Measurements from ENCODE around the gene TRIM16.
A peak's percentile ranks its signal among the peaks of the same experiment; 100 is the strongest.
"Not testable (repeated sequence)": the region's sequence is repeated elsewhere in the genome, so short reads cannot be mapped to it uniquely, and the experiment has no call there.

Gene TRIM16

DNA sequence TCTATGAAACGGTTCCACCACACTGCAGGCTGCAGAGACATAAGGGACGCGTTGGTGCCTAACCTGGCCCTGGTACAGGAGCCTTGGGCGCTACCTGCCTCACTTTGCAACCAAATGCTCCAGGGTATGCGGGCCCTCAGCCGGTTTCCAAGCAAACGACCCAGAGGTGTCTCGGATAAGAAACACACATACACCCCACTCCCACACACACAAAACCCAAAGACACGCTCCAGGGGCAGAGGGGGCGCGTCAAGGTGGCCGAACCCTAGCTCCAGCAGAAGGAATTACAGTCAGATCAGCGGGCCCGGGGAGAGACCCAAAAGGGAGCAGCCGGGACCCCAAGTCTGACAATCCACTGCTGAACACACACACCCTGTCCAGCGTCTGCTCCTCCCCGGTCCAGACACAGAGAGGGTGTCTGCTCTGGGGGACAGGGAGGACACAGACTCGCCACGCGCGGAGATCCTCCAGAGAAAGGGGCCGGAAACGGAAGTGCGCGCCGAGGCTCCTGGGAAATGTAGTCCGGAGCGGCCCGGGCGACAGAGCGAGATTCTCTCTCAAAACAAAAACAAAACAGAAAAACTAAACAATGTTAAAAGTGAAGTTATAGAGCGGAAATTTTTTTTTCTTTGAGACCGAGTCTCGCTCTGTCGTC lies at the start of gene TRIM16:
TSS of gene TRIM16 (minus strand) at position 488 of the 655 bp plus-strand sequence. CDS start 32,702 bp downstream, outside the sequence.
- peak; percentile 87 for DNase-seq

DNA sequence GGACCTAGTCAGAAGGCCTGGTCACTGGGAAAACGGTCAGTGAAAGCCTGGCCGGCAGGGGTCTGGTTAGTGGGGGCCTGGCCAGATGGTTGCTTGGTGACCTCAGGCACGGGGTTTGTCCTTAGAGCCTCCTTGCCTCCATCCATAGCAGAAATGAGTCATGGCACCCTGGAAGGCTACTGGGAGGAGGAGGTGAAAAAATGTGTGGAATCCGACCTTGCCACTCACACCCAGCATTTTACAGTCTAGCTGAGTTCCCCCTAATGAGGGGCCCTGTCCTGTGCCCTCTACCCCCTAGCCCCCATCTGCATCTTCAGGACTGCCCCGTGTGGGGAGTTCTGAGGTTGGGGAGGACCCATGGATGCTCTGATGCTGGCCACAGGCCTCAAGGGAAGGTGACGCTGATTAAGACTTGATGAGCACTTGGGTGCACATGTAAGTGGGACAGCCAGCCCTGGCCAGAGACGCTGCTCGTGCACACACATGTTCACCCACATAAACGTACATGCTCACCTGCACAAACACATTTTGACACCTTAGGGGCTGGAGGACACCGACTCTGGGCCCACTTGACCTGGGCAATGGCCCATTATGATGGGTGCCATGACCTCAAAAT lies 49.2 kb upstream of the TRIM16 start:
- not testable (repeated sequence) for DNase-seq

DNA sequence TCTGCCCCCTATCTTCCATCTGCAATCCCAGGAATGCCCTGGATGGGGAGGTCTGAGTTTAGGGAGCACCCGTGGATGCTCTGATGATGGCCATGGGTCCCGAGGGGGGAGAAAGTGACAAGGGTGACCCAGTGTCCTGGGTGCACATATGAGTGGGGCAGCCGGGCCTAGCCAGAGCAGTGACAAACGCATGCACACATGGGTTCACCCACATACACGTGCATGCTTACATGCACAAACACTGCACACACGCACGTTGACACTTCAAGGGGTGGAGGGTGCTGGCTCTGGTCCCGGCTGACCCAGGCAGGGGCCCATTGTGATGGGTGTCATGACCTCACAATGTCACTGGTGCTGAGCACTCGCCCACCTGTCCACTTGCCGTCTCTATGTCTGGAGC lies 47.8 kb upstream of the TRIM16 start, which contains the start of gene TBC1D26:
TSS of gene TBC1D26 (plus strand) at position 384 of the 400 bp plus-strand sequence. CDS start 3,066 bp downstream, outside the sequence.
- DNase-seq, result not testable (repeated sequence)

DNA sequence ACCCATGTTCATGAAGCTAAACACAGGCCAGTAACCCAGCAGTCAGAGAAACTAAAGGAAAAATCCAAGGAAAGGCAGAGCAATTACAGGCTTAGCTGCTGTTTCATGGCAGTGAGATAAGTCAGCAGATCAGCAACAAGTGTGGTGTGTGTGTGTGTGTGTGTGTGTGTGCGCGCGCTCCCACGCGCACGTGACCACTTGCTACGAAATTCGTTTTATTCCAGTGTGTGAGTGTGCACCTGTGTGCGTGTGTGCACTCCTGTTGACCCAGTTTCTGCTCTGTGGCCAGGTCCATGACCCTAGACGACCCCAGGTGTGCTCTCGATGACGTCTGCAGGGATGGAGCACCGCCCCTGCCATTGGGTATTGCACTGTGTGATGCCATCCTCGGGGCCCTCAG lies 46.4 kb upstream of the TRIM16 start:
- DNase-seq, result not testable (repeated sequence)

GRCh38 chr17:15716601-15717563 lies 32.8 kb upstream of the TRIM16 start:
- not testable (repeated sequence) for DNase-seq

DNA sequence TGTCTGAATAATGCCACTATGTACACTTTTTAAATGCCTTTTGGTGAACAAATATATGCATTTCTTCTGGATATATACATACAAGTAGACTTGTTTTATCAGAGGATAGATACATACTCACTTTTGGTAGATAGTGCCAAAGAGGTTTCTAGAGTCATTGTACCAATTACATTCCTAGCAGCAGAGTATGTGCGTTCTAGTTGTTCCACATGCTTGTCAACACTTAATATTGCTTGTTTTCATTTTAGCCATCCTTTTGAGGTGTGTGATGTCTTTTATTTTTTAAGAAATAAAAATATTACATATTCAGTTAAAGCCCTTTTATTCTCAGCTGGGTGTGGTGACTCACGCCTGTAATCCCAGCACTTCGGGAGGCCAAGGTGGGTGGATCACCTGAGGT lies 24.8 kb upstream of the TRIM16 start:
- not testable (repeated sequence) for DNase-seq

DNA sequence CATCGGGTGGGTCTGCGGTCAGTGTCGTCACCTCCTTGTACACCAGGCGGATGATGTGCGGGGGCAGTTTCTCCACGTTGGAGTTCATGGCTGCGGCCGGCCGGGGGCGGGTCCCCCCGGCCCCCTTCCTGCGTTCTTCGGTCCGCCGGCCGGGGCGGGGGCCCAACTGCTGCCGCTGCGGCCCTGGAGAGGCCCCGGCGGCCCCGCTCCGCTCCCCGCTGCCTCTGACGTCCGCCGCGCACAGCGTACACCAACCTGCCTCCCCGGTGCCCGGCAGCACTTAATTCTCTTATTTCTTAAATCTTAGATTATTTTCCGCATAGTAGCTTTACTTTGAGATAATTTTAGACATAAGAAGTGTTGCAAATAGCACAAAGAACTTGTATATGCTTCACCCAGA lies 20.7 kb upstream of the TRIM16 start:
- DNase-seq, result not testable (repeated sequence)

GRCh38 chr17:15704239-15704638 lies 20.1 kb upstream of the TRIM16 start:
- not testable (repeated sequence) for DNase-seq

DNA sequence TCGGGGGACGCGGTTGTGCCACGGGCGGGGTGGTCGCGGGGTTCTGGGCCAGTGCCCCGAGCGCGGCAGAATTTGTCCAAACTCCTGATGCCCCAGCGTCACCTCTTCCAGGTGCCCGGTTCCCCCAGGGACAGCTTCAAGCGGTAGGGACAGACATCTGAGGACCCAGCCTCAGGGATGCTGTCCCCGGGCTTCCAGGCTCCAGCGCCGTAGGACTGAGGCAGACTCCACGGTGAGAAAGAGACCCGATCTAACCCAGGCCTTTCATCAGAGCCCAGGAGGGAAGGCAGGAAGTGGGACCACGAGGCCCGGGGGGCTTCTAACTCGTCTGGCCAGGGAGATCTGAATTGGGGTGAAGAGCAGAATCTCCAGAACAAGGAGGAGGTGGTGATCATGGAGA lies 15.8 kb upstream of the TRIM16 start:
- DNase-seq, result not testable (repeated sequence)

DNA sequence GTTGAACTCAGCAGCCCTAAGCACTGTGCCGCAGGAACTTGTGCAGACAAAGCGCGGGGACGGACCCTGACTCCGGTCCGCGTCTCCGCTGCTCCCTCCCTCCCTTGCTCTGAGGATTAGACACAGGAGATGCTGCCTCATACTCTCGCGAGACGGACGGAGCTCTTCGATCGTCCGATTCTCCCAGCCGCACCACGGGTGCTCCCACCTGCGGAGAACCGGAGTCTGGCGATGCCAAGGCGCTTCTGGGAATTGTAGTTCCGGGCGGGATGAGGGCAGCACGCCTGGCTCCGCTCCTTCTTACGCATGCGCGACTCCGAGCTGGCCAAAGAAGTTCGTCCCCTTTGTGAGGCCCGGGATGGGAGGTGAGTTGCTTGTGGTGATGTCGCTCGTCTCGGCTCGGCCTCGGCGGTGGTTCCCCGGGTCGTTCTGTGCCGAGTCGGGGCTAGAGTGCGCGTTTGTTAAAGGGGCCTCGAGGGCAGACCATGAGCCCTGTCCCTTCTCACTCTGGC lies 15.4 kb upstream of the TRIM16 start, which contains the start of gene ZNF286A:
TSS of gene ZNF286A (plus strand) at position 340 of the 512 bp plus-strand sequence. CDS start 578 bp downstream, outside the sequence.
- DNase-seq, result peak; percentile 99

GRCh38 chr17:15698967-15699366 lies 14.9 kb upstream of the TRIM16 start:
- not testable (repeated sequence) for DNase-seq

- DNase-seq, result not testable (repeated sequence)
Measured at GRCh38 chr17:15687494-15687893, 3.4 kb upstream of the TRIM16 start.

- not testable (repeated sequence) for DNase-seq
Measured at GRCh38 chr17:15683135-15683534, 976 bp downstream of the TRIM16 start.

DNA sequence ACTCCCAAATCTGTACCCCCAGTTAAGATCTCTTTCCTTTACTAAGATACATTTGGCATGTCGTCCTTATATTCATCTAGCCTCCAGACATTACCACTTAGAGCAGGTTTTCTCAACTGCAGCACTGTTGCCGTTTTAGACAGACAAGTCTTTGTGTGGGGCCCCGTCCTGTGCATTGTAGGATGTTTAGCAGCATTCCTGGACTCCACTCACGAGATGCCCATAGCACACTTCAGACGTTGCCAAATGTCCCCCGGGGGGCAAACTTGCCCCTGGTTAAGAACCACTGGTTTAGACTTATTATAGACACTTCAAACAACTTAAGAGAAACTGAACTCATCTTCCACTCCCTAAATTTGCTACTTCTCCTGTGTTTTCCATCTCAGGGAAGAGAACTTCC lies 8.1 kb downstream of the TRIM16 start:
- DNase-seq, result not testable (repeated sequence)

DNA sequence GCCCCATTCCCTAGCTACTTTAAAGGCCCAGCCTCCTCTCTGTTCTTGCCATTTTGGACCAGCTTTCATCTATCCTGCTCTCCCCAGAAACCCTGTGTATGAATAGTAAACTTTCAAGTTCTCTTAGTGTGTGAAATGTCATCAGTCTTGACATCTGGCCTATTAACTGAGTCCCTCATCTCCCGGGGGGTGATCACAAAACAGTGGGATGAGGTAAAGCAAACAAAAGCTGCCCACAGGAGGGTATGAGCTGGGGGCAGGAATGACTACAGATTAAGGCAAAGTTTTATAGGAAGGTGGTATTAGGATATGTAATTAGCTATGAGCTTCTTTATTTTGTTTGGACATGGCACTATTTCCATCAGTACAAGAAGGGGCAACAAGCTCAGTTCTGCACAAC lies 9.5 kb downstream of the TRIM16 start:
- DNase-seq, result not testable (repeated sequence)

DNA sequence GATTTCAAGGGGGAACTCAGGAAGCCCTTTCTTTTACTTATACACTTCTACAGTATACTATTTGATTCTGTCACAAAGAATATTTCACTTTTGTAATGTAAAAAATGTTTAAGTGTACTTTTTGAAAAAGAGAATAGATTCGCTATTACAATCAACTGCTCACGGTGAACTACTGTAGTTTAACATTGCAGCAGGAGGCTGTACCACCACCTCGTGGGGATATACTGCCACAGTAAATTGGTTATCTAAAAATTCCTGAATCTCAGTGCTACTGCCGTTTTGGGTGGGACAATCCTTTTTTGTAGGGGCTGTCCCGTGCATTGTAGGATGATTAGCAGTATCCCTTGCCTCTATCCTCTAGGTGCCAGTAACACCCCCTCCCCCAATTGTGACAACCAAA lies 14.6 kb downstream of the TRIM16 start:
- not testable (repeated sequence) for DNase-seq

- no peak for DNase-seq
Measured at GRCh38 chr17:15663691-15664090, 20.4 kb downstream of the TRIM16 start.

GRCh38 chr17:15663176-15663575 lies 20.9 kb downstream of the TRIM16 start:
- DNase-seq, result no peak

- DNase-seq, result no peak
Measured at GRCh38 chr17:15662681-15663080, 21.4 kb downstream of the TRIM16 start.

GRCh38 chr17:15660077-15660476 lies 24.0 kb downstream of the TRIM16 start:
- no peak for DNase-seq

- no peak for DNase-seq
Measured at GRCh38 chr17:15659663-15660062, 24.4 kb downstream of the TRIM16 start.

- no peak for DNase-seq
Measured at GRCh38 chr17:15659236-15659635, 24.9 kb downstream of the TRIM16 start.

DNA sequence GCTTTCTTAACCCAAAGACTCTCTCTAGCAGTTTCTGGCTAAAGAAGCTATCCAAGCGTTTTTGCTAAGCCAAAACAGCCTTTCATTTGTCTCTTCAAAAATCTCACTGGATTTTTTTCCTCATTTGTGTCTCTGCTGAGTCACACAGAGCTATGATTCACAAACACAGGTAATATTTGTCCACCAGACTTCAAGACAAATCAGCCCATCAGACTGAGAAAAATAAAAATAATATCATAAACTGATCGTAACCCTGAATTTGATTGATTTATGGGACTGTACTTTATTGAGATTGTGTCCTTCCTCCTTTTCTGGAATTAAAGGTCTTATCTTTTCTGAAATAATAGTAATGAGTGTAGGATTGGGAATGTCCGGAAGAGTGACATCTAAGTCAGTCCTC lies 25.8 kb downstream of the TRIM16 start:
- no peak for DNase-seq

All from RPMI8226 (cell line).